Endothelial cell of umbilical vein (primary cell): ENCODE data around the gene PACS1. TPM values are rescaled to one million over a fixed set of nuclear protein-coding genes. Genes with fewer than 3 reads are reported as not detected.

ENCODE experiments used
- BruUV-seq: library from RNA; stranded (reverse); fragments of 400-500 nt; replicated peaks from 2 replicates; lab custom pipeline; 2021; lab: Mats Ljungman, UMichigan
- CTCF ChIA-PET: fragments of 300-600, 350-600 bp; sonication (Branson Sonifier 250); formaldehyde crosslinking; loops from one replicate; lab custom pipeline; 2021; ENCODE audit warnings: antibody characterized with exemption, inconsistent platforms; lab: Charles Lee
- POLR2A ChIA-PET: fragments of 300-600, 350-600 bp; sonication (Branson Sonifier 250); formaldehyde crosslinking; loops from one replicate; lab custom pipeline; 2021; ENCODE audit warnings: antibody characterized with exemption, inconsistent platforms; lab: Charles Lee
- DNase-seq: peaks from one replicate; pipeline ENCODE4 v3.0.0-alpha.2; 2011; ENCODE audit warnings: low read depth, low spot score
- FAIRE-seq: peaks from 2 replicates; lab custom pipeline; 2011; peaks lifted over from hg19 to GRCh38; lab: Jason Lieb, UNC
- H2AFZ ChIP-seq: 2 replicates; pipeline ENCODE4 v1.6.0; 2012; ENCODE audit warnings: low read depth, low read length, control low read depth, inconsistent platforms
- H3K27ac ChIP-seq: 2 replicates; pipeline ENCODE4 v1.5.1; 2011; ENCODE audit warnings: low read depth, mild to moderate bottlenecking, control low read depth, low read length, moderate library complexity; ENCODE audit not compliant: insufficient read depth
- H3K27me3 ChIP-seq, 2 experiments: 2 replicates each; pipeline versions ENCODE4 v1.6.0 to v1.6.1; 2011; ENCODE audit warnings: low read length in 2 of 2, mixed read lengths in 1 of 2; ENCODE audit not compliant: control insufficient read depth in 2 of 2, insufficient read depth in 2 of 2
- H3K36me3 ChIP-seq, 2 experiments: 2 replicates in 1 of 2; 3 replicates in 1 of 2; pipeline ENCODE4 v1.5.1; 2011; ENCODE audit warnings: low read length in 2 of 2, mild to moderate bottlenecking in 1 of 2, moderate library complexity in 1 of 2; ENCODE audit not compliant: control insufficient read depth in 2 of 2, insufficient read depth in 2 of 2; ENCODE audit errors: extremely low read depth in 1 of 2
- H3K4me1 ChIP-seq: 3 replicates; pipeline ENCODE4 v1.5.1; 2011; ENCODE audit warnings: mild to moderate bottlenecking, low read length; ENCODE audit not compliant: control insufficient read depth, insufficient read depth; ENCODE audit errors: extremely low read depth
- H3K4me2 ChIP-seq: 2 replicates; pipeline ENCODE4 v1.6.1; 2011; ENCODE audit warnings: low read length, control low read depth, mixed read lengths; ENCODE audit not compliant: insufficient read depth
- H3K4me3 ChIP-seq, 3 experiments: fragments of 200-600 bp in 1 of 3; sonication (generic), shearing (Covaris generic) in 1 of 3; replicated peaks in 1 of 3; 2 replicates each; pipeline ENCODE4 v1.5.1; 2011 to 2016; ENCODE audit warnings: control low read depth in 3 of 3, low read length in 3 of 3, mild to moderate bottlenecking in 2 of 3, inconsistent platforms in 1 of 3, low read depth in 1 of 3, moderate library complexity in 1 of 3; ENCODE audit not compliant: insufficient read depth in 1 of 3
- H3K79me2 ChIP-seq: 2 replicates; pipeline ENCODE4 v1.6.0; 2012; ENCODE audit warnings: low read length, inconsistent platforms; ENCODE audit not compliant: control insufficient read depth, insufficient read depth
- H3K9ac ChIP-seq: replicated peaks from 2 replicates; pipeline ENCODE3; 2011; ENCODE audit warnings: low read length, control low read depth; ENCODE audit not compliant: insufficient read depth; ENCODE audit errors: extremely low read depth
- H3K9me1 ChIP-seq: replicated peaks from 3 replicates; pipeline ENCODE4 v1.6.0; 2011; ENCODE audit warnings: mild to moderate bottlenecking, low read length; ENCODE audit not compliant: control insufficient read depth, insufficient read depth; ENCODE audit errors: extremely low read depth
- H3K9me3 ChIP-seq: replicated peaks from 2 replicates; pipeline ENCODE4 v1.5.1; 2012; ENCODE audit warnings: low read length, inconsistent platforms; ENCODE audit not compliant: control insufficient read depth, insufficient read depth
- H4K20me1 ChIP-seq: replicated peaks from 2 replicates; pipeline ENCODE3; 2011; ENCODE audit warnings: mild to moderate bottlenecking, low read length; ENCODE audit not compliant: control insufficient read depth, insufficient read depth; ENCODE audit errors: extremely low read depth
- CTCF ChIP-seq, 2 donors: IDR thresholded peaks; 1 replicate in 1 of 2; 2 replicates in 1 of 2; pipeline ENCODE4 v1.5.1; 2011; ENCODE audit warnings: low read length in 2 of 2, mild to moderate bottlenecking in 2 of 2, moderate library complexity in 2 of 2, control low read depth in 1 of 2, inconsistent platforms in 1 of 2, low read depth in 1 of 2; ENCODE audit not compliant: insufficient read depth in 1 of 2; ENCODE audit errors: extremely low read depth in 1 of 2
- EZH2 ChIP-seq: IDR thresholded peaks from 2 replicates; pipeline ENCODE4 v1.6.1; 2012; ENCODE audit warnings: borderline replicate concordance, low read depth, mild to moderate bottlenecking, moderate library complexity, low read length, inconsistent platforms; ENCODE audit not compliant: severe bottlenecking
- FOS ChIP-seq: IDR thresholded peaks from 2 replicates; pipeline ENCODE4 v1.6.1; 2011; ENCODE audit warnings: mild to moderate bottlenecking, low read length, moderate library complexity, borderline replicate concordance; ENCODE audit not compliant: insufficient read depth
- GATA2 ChIP-seq: IDR thresholded peaks from 2 replicates; pipeline ENCODE4 v1.7.0; 2011; ENCODE audit warnings: low read depth, mild to moderate bottlenecking, moderate library complexity, mixed read lengths, low read length; ENCODE audit not compliant: insufficient read length, insufficient read depth
- JUN ChIP-seq: IDR thresholded peaks from 2 replicates; pipeline ENCODE4 v1.6.1; 2011; ENCODE audit warnings: borderline replicate concordance, low read depth; ENCODE audit not compliant: insufficient read length, insufficient read depth
- MYC ChIP-seq: IDR thresholded peaks from one replicate; pipeline ENCODE4 v1.6.1; 2011; ENCODE audit warnings: mild to moderate bottlenecking, low read depth, low read length
- POLR2A ChIP-seq: IDR thresholded peaks from 2 replicates; pipeline ENCODE4 v1.6.1; 2012; ENCODE audit warnings: low read depth, mild to moderate bottlenecking, control low read depth, low read length
- POLR2AphosphoS5 ChIP-seq: IDR thresholded peaks from 2 replicates; pipeline ENCODE4 v1.6.1; 2012; ENCODE audit warnings: low read depth, mild to moderate bottlenecking, control low read depth, low read length, moderate library complexity; ENCODE audit not compliant: insufficient read depth
- dilution Hi-C: fragments of 300-500 bp; cut with MboI; formaldehyde crosslinking; loops from one replicate; pipeline ENCODE4 v1.15.0; 2019; ENCODE audit warnings: low sequenced_read_pairs; ENCODE audit not compliant: extremely low pct_ligation_motif_present
- intact Hi-C: fragments of 100-400 bp; cut with micrococcal nuclease; formaldehyde crosslinking; loops from one replicate; pipeline ENCODE4 v1.10.0; 2022
- polyA plus RNA-seq, 4 experiments: library from polyadenylated mRNA; depleted of rRNA in 3 of 4; stranded (reverse) in 3 of 4; unstranded in 1 of 4; fragments of >200 nt; gene quantifications; 2 replicates each; pipeline versions ENCODE4 v1.2.1 to v1.2.3, GENCODE V29; 2011 to 2012; ENCODE audit warnings: missing spikeins in 1 of 4
- total RNA-seq: library from RNA; stranded (reverse); gene quantifications from 2 replicates; pipeline ENCODE4 v1.2.3, GENCODE V29; 2021
- TF ChIP-seq, protein P1 (sequence below): IDR thresholded peaks from 2 replicates; pipeline ENCODE4 v1.6.1; 2011; ENCODE audit not compliant: insufficient read depth, insufficient read length

Gene PACS1
- total and polyA plus RNA-seq, 2 donors (not counting 3 experiments of a cell fraction or from before 2014, with no cell fraction given): 26.4 to 64.4 TPM

- DNase-seq: no peak
- BruUV-seq: no TSS peak
- no peak overlapping the region for H3K4me3 ChIP-seq
- no peak overlapping the region for H2AFZ ChIP-seq
- dilution Hi-C loops: no loop called here
- peaks cover 49 to 52% of the 10 kb centered on the region in 2 experiments for H3K36me3 ChIP-seq
- no peak for FAIRE-seq
- intact Hi-C loops: no loop called here
- no peaks in the 10 kb centered on the region for H3K9me1 ChIP-seq
- peaks cover 11% of the 10 kb centered on the region for H3K79me2 ChIP-seq
- TF ChIP-seq POLR2AphosphoS5 (no peak), POLR2A (no peak), GATA2 (no peak), EZH2 (no peak), FOS (no peak), MYC (no peak), CTCF (IDR thresholded peaks at IDR 0.05; ENCODE audit: extremely low read depth in 1 of 2, insufficient read depth in 1 of 2, low read depth in 1 of 2, low read length in 2 of 2) (no peak), JUN (no peak)
- TF ChIP-seq, protein P1, sequence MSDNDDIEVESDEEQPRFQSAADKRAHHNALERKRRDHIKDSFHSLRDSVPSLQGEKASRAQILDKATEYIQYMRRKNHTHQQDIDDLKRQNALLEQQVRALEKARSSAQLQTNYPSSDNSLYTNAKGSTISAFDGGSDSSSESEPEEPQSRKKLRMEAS: no peak
- H3K9ac ChIP-seq: no peak overlapping the region
- no peaks in the 10 kb centered on the region for H3K27me3 ChIP-seq
- peaks cover 8% of the 10 kb centered on the region for H3K4me1 ChIP-seq
- H4K20me1 ChIP-seq: no peaks in the 10 kb centered on the region
- H3K4me2 ChIP-seq: no peak overlapping the region
- ChIA-PET CTCF (no interaction called here), POLR2A (no interaction called here)
- H3K27ac ChIP-seq: no peak overlapping the region
- no peaks in the 10 kb centered on the region for H3K9me3 ChIP-seq
Measured at GRCh38 chr11:66064571-66064970, 5.5 kb upstream of the PACS1 start.
